GM10847 (cell line): Measurements from ENCODE around the gene CDK6.

Experiments
- POLR2A ChIP-seq: IDR thresholded peaks from 2 replicates; pipeline ENCODE4 v1.6.1; 2011; ENCODE audit not compliant: insufficient read length; ENCODE audit errors: extremely low read depth

Gene CDK6

DNA sequence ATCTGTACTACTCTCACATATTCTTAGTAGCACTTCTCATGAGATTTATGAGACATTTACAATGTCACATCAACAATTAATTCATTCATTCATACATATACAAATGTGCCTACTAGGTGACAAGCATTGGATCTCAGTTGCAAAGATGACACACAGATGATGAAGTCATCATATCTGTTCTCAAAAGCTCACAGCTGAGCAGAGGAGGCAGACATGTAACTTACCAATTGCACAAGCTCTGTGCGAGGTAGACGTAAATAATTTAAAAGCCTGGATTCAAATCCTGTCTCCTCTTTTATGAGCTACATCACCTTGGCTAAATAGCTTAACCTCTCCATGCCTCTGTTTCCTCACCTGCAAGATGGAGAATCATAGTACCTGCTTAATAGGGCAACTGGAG is 136.8 kb downstream of the CDK6 start:
- no peak for TF ChIP-seq POLR2A

DNA sequence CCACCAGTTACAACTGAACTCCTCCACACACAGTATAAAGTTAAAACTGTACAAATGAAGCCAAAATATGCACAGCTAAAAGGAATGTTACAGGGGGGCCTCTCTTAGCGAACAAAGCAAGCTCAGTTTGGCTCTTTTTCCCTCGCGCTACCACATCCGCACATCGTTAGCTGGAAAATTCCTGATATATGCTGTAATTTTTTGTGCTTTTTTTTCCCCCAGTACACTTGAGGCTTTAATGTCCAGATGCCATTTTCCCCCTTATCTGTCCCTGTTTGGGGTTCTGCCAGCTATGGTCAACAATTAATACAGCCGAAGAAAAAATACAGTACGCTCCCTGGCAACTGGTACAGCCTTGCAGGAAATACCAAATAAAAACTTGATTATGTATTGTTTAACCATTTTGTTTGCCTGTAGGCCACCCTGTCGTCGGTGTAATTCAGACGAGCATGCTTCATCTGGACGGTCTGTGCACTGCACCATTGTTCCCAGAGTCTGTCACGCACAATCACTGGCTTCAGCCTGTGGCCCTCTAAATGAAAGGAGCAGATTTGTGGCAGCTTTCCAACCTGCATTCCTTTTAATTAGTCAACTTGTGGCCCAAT is 138.0 kb downstream of the CDK6 start:
- TF ChIP-seq POLR2A: no peak

DNA sequence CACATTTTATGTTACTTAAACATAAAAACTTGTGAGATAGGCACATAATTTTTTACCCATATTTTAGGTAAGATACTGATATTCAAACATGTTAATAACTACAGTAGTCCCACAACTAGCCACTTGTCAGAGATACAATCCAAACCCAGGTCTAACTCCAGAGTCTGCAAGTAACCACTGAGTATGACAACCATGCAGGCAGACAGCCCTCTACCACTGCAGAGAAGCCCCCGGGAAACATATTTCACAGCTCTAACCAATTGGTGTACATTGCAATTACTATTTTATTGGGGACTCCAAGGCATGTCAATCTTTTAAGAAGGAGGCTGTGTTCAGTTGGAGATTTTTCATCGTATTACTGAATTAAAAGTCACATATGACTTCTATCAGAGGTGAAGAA is 139.0 kb downstream of the CDK6 start:
- TF ChIP-seq POLR2A: no peak

DNA sequence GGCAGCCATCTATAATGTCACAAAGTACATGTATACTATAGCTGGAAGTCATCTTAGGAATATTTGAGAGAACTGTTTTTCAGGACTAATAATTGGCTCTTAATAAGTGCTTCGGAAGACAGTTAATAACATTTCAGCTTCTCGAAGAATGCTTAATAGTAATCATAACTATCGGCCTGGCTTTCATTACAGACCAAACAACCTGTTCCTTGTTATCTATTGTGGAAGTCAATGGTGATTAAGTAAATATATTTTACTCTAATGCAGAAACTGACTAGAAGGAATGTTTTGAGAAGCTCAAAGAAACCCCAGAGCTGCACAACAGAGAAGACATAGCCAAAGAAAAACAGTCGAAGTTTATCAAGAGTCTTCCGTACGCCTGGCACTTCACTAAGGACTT is 139.4 kb downstream of the CDK6 start:
- no peak for TF ChIP-seq POLR2A

DNA sequence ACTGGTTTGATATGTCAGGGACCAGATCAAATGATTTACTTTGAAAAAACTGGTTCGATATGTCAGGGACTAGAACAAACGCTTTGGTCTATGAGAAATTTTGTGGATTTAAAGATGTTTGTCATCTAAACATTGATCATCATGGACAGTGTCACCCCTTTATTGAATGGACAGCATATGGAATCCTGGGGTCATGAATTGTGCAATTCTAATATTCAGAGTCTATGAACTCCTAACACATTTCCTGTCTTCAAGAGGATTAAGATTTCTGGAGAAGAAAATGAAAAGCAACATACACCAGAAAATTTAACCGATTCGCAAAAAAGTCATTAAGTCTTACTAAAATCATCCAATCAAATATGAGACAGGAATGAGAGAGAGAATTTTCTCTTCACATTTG is 139.8 kb downstream of the CDK6 start:
- TF ChIP-seq POLR2A: no peak

DNA sequence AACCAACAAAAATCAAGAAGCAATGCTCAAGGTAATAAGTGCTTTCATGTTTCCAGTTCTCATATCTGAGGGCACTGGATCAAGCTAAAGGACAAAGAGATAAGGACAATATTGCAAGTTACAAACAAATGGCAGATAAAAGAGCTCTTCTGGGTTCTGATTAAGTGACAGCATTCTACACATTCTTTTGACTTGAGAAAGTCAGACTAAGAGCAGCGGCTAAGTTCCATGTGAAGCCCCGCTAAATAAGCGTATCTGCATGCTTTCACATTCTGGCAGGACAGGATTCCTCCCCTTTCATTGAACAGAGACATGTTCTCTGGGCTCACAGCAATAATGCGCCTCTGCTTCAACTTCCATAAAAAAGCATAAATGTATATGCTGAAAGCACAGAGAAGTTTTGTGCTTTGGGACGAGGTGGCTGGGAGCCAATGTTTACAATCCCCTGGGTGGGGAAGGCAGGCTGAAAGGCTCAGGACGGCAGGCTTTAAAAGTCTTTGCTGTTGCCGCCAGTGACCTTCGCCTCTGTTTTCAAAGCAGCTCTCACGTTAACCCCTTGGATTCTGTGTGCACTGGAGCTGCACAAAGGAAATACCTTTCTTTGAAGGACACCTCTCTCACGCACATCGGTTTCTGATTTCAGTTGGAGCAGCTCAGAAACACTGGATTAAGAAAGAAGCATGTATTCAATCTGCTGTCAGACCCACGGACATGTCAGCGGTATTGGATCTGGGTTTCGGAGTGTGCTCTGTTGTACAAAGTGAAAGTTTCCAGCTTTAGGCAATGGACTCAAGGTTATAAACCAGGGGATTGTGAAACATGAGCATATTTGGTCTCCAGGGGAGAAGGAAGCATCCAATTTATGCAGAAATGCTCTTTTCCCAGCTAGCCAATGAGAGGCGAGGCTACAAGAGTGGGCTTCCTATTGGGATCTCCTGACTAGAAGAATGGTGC is 140.8 kb downstream of the CDK6 start:
- TF ChIP-seq POLR2A: no peak

DNA sequence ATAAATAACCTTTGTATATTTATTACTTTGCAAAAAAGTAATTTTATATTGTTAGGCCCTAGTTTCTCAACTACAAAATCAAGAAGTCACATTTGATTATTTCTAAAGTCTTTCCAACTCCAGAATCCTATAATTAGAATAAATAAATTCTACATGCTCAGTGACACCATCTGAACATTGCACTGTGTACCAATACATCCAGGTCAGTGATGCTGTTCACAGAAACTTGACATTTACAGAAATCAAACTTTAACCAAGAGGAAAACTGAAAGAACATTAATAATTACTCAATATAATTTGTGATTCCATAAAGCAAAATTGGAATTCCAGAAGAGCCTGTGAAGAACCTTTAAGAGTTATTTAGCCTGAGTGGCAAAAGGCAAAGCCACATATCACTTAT is 142.2 kb downstream of the CDK6 start:
- TF ChIP-seq POLR2A: no peak

DNA sequence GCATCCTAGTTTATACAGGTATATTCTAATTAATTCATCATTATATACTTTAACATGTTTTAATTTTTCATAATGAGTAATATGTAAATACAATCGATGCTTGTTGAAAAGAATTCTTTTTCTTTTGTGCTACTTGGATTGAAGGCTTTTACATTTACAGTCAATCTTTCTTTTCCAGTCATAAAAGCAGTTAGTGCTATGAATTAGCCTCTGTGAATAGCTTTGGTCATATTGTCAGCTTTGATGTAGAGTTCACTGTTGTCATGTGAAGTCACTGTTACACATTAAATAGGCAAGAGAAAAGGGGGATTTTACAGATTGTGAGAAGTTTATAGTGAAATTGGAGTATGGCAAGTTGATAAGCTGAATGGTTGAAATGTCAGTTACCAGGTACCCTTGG is 142.9 kb downstream of the CDK6 start:
- no peak for TF ChIP-seq POLR2A

DNA sequence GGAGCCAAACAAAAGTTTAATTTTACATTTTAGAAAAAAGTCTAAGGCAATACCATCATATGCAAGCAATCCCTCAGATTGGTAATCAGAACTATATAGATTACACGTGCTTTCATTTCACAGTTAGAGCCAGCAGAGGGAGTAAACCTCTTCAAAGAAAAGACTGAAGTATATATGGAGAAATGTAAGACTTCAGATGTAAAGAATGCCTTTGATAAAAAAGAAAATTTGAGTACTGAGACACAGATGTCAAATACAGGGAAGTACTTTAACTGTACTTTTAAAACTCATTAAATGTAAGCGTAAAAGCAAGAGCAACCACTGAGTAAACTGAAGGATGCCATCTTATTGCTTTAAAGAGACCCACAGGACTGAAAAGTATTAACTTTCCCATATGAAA is 144.8 kb downstream of the CDK6 start:
- TF ChIP-seq POLR2A: no peak

DNA sequence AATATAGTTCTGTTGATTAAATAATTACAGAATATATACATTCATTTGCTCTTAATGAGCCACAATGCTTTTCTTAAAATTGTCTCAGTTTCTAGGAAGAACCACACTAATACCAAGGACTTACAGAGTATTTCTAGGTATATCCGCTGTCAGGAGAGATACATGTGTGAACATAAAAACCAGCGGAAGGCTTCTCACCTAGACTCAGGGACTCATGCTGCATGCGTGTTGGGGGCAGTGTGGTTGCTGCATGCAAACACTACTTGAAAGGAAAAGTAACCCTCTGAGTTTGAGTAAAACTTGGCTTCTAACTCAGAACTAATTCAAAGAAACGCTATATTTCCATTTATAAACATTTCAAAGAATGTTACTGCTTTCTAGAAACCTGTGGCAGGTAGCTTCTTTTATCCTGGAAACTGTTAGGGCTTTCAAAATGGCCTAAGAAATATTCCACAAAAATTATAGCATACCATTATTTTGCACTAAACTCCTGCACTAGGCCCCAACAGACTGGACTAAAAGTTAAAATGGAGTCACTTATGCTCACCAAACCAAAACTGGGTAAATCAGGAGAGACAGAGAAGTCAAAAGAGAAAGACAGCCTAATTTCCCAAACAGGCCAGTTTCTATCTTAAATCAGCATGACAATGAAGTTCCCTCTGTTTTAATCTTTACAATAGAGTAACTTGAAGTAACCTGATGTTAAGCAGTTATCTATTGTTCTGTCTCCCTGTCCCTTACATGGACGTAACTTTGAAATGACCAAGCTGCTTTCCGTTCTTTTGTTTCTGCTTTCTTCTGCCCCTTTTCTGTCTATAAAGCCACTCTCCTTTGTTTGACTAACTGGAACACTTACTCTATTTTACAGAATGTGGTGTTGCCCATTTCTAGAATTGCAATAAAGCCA is 151.0 kb downstream of the CDK6 start:
- no peak for TF ChIP-seq POLR2A

DNA sequence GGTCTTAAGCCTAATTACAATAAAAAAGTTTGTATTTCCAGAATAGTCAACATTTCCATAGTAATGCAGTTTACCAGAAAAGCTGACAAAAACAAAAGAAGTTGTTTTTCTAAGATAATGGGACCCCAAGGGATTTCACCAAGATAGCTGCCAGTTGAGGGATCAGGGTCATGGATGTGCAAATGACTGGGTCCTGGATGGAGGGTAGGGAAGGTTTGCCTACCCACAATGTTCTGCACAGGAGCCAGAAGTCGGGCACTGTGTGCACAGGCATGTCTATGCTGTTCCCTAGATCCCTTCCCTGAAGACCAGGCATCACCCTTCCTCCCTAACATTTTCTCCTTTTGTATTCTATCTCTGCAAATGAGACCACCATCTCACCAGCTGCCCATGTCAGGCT is 152.1 kb downstream of the CDK6 start:
- TF ChIP-seq POLR2A: no peak

DNA sequence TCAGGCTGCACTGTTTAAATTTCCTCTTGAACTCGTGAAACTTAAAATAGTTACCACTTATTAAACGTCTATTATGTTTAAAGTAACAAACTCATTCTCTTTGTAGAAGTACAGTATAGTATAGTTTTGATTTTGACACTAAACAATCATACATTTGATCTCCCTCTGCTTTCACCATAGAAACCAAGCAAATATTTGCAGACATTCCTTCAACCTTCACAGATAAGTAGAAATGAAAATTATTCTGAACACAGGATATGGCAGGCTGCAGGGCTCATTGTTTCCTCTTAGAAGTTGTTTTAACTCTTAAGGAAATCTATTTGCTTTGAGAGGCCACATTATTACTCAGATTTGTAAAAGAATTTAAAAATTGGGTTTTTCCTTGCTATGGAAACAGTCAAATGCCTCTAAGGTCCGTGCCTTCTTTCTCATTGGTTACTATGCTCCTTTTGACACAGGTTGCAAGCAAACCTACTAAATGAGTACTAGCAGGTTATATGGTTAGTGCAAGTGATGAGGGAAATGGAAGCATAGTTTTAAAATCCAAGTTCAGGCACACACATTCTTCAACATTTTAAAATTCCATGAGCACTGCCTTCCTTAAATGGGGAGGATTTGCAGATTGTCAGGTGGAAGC is 153.4 kb downstream of the CDK6 start:
- TF ChIP-seq POLR2A: no peak

DNA sequence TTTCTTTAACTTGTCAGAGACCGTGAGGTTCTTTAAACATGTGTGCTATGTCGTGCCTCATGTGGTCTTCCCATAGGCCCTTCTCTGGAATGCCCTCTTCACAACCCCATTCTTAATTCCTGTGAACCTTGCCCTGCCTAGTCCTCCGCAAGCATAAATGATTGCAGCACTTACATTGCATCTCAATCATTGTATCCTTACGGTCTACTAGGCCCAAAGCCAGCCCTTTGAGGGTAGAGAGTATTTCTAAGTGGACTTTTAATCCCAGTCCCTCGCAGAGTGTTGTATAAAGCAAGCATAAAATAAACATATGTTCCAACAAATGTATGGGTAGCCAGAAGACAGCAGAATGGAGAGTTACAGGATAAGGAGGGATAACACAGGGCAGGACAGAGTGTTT is 154.0 kb downstream of the CDK6 start:
- TF ChIP-seq POLR2A: no peak

DNA sequence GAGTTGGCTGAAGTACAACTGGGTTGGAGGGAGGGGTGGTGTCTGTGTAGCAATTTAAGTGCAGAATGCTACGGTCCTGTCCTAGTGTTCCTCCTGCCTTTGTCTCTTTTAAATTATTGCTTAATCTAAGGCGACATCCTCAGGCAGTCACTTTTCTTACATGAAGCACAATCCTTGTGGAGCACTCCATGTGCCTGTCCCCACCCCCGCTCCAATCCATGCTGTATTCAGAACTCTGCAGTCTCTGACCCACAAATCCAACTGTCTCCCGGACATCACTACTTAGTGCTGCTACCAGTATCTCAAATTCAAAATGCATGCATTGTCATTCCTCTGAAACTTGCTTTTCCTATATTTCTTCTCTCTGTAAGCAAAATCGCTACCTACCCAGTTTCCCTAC is 154.7 kb downstream of the CDK6 start:
- TF ChIP-seq POLR2A: no peak

DNA sequence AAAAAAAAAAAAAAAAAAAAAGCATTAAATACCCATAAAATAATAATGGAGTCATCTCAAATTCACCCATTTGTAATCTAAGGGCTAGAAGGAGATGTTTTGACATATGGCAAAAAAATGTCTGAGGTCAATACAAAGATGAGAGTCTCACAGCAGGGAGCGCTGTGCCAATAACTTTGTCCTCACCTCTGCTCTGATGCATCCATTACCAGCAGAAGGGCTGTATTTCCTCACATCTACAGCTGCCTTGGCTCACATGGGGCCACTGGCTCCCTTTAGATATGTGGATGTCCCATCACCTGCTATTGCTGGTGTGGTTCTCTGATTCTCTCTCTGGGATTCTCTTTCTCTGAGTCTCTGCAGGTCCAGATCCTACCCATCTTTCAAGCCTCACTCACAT is 155.9 kb downstream of the CDK6 start:
- no peak for TF ChIP-seq POLR2A
